GM21619 (cell line): ENCODE measurements around the gene SYNDIG1.

ENCODE experiments used
- ATAC-seq: cut with Tn5 transposase; IDR thresholded peaks from one replicate; pipeline ENCODE4 v1.9.1; 2021; ENCODE audit not compliant: unreplicated experiment

Gene SYNDIG1

DNA sequence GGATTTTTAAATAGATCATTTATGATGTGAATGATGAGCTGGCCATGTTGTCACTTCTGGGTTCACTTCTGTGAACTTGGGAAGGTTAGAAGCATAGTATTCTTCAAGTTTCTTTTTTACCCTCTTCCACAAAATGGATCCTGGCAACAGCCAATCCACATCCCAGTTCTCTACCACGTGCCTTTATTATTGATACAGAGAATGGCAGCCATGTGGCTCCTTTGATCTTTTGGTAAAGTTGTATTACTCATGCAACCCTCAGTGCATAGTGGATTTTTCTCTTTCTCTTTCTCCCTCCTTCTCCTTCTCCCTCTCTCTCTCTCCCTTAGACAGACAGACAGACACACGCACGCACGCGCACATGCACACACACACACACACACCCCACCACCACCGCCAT, 50.0 kb downstream of the SYNDIG1 start:
- no peak for ATAC-seq

- ATAC-seq, result no peak
Observed at GRCh38 chr20:24521032-24521431, 51.6 kb downstream of the SYNDIG1 start.

DNA sequence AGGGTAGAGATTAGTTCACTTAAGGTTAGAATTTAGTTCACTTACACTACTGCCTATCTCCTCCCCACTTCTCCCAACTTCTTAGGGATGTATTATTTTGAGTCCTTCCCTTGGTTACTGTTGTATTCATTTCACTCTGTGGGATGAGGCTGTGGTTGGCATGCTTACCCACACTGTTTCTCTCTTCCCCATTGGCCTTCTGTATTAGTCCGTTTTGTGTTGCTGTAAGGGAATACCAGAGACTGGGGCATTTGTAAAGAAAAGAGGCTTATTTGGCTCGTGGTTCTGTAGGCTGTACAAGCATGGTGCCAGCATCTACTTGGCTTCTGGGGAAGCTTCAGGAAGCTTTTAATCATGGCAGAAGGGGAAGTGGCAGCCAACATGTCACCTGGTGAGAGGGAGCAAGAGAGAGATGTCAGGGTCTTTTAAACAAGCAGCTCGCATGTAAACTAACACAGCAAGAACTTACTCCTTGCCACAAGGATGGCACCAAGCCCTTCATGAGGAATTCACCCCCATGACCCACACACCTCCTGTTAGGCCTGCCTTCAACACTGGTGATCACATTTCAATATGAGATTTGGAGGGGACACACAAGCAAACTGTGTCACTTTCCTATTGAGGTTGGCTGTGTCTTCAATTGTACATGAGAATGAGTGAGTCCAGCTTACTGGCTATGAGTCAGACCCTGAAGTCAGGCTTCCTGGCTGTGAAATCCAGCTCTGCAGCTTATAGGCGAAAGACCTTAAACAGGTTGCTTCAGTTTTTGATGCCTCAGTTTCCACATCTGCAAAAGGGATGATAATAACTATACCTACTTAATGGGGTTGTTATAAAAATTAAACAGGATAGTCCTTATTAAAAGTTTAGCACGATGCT, 53.3 kb downstream of the SYNDIG1 start:
- no peak for ATAC-seq

DNA sequence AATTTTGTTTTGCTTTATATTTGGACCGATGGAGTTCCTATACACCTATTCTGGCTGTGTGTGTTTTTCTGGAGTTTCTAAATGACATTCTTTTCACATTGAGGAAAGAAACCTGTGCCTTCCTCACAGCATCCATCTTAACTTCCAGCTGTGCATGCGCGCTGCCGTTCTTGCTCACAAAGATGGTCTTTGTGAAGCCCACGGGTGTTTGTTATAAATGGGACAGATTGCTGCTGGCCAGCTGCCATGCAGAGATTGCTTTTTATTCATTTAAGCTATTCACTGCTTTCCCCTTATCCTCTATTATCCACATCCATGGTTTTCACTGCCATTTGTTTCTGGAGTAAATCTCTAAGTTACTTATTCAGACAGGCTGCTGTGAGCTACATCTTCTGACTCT, 54.2 kb downstream of the SYNDIG1 start:
- ATAC-seq, result no peak

DNA sequence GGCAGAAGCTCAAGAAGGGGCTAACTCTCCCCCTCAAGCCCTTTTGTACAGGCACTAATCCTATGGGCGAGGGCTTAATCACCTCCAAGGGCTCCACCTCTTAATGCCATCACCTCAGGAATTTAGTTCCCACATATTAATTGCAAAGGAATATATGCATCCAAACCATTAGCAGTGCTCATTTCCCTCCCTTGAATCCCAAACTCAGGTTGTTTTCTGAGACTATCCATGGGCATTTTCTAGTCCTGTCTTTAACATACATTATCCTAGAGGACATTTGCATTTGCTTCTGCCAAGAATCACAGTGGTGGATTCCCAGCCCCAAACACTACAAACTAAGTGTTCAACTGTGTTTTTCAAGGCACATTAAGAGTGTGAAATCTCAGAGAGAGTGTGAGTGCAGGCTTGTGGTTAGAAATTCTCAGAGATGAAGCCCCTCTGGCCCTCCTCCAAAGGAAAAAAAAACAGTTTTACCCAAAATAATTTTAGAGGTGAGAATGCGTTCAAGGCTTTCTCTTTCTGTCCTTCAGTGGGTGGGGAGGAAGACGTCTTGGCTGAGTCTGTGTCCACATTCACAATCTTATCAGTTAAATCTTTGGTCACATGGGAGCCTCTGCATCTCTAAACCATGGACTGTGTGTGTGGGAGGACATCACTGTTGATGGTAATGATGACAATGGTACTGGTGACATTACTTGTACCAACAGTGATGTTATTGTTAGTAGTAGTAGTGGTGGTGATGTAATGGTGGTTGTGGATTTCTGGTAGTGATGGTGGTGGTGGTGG, 59.3 kb downstream of the SYNDIG1 start:
- ATAC-seq, result no peak

GRCh38 chr20:24529369-24529719, 59.9 kb downstream of the SYNDIG1 start:
- ATAC-seq, result no peak

DNA sequence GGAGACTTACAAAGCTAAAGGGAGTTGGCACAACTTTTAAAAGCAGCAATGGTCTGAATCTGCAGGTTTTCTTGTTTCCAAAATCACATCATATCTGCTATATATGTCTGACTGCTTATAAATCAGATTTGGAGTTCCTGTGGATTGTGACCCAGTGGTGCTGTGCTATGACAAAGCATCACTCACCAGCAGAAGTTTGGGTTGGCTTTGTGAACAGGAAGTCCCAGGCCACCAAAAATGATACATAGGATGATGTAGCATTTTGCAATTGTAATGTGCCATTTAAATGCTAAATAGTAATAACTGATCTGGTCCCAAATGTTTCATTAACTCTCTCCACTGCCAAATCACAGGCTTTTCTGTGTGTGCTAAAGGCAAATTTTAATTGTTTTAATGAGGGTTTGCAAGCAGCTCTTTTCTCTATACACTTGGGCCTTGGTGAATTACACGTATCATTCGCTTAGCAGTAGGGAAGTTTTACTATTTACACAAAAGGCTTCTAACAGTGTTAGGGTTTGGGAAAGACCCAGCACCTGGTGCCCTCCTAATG, 60.8 kb downstream of the SYNDIG1 start:
- no peak for ATAC-seq

- ATAC-seq, result no peak
Observed at GRCh38 chr20:24531202-24531601, 61.8 kb downstream of the SYNDIG1 start.

GRCh38 chr20:24531631-24532419, 62.4 kb downstream of the SYNDIG1 start:
- no peak for ATAC-seq

GRCh38 chr20:24533449-24533848, 64.0 kb downstream of the SYNDIG1 start:
- ATAC-seq, result no peak

DNA sequence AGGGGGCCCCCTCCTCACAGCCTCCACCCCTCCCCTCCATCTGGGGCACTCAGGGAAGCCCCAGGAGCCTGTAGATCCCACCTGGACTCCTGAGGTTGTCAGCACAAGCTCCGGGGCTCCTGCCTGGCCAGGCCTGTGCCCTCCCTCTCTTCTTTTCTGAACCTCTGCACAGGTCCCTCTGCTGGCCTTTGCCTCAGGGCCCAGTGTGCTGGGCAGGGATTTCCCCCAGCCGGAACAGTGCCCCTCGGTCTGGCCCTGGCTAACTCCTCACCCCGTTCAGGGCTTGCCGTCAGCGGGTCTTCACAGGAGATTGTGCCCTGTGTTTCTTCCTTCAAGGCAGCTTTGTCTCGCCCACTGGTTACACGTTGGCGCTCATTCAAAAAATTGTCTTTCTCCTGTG, 64.9 kb downstream of the SYNDIG1 start:
- no peak for ATAC-seq

GRCh38 chr20:24535941-24536730, 66.7 kb downstream of the SYNDIG1 start:
- ATAC-seq, result no peak

GRCh38 chr20:24537210-24537609, 67.8 kb downstream of the SYNDIG1 start:
- no peak for ATAC-seq

GRCh38 chr20:24542721-24543120, 73.3 kb downstream of the SYNDIG1 start:
- no peak for ATAC-seq

DNA sequence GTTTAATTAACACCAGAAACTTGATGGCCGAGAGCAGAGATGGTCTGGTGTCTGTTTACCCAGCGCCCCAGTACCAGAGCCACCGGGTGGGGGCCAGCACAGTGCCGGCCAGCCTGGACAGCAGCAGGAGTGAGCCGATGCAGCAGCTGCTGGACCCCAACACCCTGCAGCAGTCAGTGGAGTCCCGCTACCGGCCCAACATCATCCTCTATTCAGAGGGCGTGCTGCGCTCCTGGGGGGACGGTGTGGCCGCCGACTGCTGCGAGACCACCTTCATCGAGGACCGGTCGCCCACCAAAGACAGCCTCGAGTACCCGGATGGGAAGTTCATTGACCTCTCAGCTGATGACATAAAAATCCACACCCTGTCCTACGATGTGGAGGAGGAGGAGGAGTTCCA, 73.7 kb downstream of the SYNDIG1 start:
- no peak for ATAC-seq

DNA sequence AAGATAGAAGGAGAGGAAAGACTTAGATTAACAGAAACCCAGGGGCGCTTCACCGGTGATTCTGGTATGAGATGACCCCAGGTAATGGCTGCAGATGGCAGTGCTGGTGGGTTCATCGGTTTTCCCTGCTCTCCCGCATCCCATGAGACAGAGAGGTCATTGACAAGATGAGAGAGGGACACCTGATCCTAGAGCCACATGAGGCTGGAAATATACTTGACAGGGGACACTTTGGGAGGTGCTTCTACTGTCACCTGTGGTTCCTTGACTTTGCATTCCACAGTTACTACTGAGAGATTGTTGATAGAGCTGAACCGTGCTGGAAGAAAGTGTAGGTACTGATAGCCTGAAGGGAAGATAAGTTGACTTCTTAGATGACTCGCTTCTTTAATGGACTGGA, 74.3 kb downstream of the SYNDIG1 start:
- ATAC-seq, result no peak

DNA sequence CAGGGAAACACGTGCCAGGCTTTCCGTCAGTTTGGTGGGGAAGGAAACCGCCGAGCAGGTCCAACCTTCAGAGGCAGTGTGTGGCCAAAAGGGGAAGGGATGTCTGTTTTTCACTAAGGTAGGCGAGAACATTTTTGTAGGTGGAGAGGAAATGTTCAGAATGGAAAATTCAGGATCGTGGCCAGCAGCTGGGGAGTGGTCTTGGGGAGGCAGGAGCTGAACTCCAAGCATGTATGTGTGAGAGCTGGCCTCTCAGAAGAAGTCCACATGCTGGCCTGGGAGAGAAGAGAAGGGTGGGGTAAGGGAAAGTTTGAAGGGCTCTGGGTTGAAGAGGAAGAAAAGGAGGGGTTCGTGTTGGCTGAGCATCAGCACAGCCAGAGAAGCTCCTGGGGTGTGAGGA, 74.9 kb downstream of the SYNDIG1 start:
- no peak for ATAC-seq

DNA sequence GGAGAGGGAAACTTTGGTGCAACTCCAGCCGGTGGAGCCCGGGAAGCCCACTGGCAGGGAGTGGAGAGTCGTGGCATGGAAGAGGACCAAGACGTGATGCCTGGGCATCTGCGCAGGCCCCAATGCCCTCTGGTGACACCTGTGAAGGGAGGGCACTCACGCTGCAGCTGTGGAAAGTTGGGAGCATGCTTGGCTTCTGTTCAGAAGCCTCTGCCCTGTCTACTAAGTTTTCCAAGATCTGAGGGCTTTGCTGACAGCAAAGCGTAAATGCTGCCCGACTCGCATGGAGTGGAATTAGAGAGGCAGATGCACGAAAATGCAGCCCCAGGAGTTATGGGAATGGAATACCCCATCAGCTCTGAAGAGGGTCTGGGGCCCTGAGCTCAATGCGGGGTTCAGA, 75.7 kb downstream of the SYNDIG1 start:
- ATAC-seq, result no peak

GRCh38 chr20:24546232-24546892, 76.9 kb downstream of the SYNDIG1 start:
- ATAC-seq, result no peak

DNA sequence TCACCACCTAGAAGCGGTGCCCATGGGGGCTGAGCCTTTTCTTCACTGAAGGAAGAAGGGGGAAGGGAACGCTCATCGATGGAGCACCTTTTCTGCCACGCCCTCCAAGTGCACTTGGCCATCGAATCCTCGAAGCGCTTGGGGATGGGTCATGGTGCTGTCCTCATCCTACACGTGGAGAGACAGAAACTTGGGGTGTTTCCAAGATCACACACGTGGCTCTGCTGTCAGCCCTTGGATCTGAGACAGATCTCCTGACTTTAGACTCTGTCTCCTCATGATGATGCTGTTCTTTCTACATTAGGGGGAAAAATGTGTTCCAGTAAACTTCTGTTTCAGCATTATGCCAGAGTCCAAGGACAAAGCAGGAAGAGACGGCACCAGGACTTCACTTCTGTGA, 78.5 kb downstream of the SYNDIG1 start:
- ATAC-seq, result no peak
